NCI-H510A (cell line): ENCODE results near the gene GDPD1.
"Not testable (repeated sequence)": the region's sequence is repeated elsewhere in the genome, so short reads cannot be mapped to it uniquely, and the experiment has no call there.

Experiments
- DNase-seq: peaks from one replicate; lab custom pipeline; 2025; lab: John Stamatoyannopoulos, UW

Gene GDPD1

GRCh38 chr17:59220328-59221158, at the start of gene GDPD1:
Gene GDPD1 (plus strand): TSS chr17:59220511. CDS start chr17:59220610, 99 bp downstream.
- peak; percentile 97 for DNase-seq

DNA sequence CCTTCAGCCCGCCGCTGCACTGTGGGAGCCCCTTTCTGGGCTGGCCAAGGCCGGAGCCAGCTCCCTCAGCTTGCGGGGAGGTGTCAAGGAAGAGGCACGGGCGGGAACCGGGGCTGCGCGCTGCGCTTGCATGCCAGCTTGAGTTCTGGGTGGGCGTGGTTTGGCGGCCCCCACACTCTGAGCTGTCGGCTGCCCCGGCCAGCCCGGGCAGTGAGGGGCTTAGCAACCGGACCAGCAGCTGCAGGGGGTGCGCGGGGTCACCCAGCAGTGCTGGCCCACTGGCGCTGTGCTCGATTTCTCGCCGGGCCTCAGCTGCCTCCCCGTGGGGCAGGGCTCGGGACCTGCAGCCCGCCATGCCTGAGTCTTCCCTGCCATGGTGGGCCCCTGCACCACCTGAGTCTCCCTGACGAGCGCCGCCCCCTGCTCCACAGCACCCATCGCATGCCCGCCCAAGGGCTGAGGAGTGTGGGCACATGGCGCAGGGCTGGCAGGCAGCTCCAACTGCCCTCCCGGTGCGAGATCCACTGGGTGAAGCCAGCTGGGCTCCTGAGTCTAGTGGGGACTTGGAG, 47.8 kb upstream of the GDPD1 start:
- no peak for DNase-seq

GRCh38 chr17:59174671-59175070, 45.6 kb upstream of the GDPD1 start:
- no peak for DNase-seq

GRCh38 chr17:59175076-59175475, 45.2 kb upstream of the GDPD1 start:
- DNase-seq = no peak

GRCh38 chr17:59178266-59178985, 41.9 kb upstream of the GDPD1 start:
- no peak for DNase-seq

DNA sequence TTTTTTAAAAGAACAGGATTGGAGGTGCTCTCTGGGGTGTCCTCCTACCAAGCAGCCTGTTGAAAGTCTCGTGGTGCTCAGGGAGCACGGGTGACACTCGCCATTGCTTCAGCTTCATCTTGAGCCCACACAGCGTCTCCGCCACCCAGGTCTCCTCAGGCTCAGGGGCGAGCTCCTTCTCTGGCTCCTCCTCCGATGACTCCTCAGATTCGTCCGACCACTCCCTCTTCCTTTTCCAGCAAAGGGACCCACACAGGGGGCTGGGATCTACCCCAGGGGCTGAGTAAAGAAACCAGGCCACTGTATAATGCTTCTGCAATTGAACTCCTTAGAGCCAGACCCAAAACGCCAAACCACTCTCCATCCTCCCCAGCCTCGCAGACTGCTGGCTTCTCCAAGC, 40.7 kb upstream of the GDPD1 start:
- not testable (repeated sequence) for DNase-seq

DNA sequence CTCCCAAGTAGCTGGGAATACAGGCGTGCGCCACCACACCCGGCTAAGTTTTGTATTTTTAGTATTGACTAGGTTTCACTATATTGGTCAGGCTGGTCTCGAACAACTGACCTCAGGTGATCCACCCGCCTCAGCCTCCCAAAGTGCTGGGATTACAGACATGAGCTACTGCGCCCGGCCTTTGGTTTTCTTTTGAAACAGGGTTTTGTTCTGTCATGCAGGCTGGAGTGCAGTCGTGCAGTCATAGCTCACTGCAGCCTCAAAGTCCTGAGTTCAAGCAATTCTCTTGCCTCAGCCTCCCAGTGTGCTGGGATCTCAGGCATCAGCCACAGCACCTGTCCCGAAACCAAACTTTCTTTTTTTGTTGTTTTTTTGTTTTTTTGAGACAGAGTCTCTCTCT, 39.7 kb upstream of the GDPD1 start:
- no peak for DNase-seq

DNA sequence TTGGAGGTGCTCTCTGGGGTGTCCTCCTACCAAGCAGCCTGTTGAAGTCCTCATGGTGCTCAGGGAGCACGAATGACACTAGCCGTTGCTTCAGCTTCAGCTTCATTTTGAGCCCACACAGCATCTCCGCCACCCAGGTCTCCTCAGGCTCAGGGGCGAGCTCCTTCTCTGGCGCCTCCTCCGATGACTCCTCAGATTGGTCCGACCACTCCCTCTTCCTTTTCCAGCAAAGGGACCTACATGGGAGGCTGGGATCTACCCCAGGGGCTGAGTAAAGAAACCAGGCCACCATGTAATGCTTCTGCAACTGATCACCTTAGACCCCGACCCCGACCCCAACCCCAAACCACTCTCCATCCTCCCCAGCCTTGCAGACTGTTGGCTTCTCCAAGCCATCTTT, 38.8 kb upstream of the GDPD1 start:
- no peak for DNase-seq

DNA sequence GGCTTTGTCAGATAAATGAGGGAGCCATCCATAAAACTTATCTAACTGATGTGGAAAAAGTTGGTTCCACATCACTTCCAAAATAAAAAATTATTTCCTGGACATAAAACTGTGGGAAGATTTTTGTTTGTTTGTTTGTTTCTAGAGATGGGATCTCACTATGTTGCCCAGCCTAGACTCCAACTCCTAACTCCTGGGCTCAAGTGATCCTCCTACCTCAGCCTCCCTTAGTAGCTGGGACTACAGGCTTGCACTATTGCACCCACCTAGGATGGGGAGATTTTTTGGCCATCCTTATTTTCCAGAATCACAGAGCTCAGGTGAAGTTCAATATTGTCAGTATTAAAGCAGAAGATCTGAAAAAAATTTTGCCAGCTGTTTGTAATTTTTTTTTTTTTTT, 34.3 kb upstream of the GDPD1 start:
- no peak for DNase-seq

DNA sequence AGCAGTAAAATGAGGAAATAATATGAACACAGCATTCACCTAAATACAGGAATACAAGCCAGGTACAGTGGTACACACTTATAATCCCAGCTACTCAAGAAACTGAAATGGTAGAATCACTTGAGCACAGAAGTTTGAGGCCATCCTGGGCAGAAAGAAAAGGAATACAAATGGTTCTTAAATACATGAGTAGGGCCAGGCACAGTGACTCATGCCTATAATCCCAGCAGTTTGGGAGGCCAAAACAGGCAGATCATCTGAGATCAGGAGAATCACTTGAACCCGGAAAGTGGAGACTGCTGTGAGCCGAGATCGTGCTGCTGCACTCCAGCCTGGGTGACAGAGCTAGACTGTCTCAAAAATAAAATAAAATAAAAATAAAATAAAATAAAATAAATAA, 33.5 kb upstream of the GDPD1 start:
- DNase-seq = no peak

- no peak for DNase-seq
Observed at GRCh38 chr17:59190806-59191205, 29.5 kb upstream of the GDPD1 start.

DNA sequence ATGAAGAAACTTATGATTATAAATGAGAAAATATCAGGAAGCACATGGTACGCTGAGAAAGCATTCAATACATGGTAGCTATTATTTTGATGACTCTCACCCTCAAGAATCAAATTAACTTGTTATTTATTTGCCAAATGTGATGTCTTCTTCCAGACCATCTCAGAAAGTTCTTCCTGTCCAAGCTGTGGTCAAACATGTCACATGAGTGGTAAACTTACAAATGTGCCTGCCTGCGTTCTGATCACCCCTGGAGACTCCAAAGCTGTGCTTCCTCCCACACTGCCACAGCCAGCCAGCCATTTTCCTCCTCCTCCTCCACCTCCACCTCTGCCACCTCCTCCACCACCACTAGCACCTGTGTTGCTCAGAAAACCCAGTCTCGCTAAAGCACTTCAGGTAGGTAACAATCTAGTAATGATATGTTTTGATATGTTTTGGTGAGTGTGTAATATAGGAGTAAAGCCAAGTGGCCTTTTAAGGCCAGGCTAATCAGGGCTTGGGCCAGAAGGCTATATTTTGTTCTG, 26.9 kb upstream of the GDPD1 start:
- DNase-seq = no peak

DNA sequence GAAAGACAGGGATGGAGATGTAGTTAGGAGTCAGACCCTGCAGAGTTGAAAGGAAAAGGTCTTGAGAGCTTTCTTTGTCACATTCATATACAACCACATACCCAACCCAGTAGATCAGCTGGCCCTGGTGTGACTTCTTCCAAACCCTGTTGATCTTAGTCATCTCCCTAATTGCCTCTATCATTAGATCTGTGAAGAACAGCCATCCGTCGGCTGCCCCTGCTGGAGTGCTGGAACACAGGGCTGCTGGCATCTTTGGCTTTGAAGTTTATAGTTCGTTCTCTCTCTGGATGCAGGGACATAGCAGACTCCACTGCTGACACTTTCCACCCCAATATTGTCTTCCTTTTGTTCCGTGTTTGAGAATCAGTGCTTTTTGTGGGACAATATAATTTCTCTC, 20.9 kb upstream of the GDPD1 start:
- DNase-seq = no peak

DNA sequence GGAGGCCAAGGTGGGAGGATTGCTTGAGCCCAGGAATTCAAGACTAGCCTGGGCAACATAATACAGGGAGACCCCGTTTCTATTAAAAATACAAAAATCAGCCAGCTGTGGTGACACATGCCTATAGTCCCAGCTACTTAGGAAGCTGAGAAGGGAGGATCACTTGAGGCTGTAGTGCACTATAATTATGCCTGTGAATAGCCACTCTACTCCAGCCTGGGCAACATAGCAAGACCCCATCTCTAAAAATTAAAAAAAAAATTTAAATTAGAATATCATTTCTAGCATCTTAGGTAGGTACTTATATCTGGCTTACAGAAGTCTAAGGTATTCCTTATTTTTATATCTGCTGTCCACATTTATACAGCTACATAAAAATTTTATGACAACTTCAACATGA, 18.0 kb upstream of the GDPD1 start:
- no peak for DNase-seq

DNA sequence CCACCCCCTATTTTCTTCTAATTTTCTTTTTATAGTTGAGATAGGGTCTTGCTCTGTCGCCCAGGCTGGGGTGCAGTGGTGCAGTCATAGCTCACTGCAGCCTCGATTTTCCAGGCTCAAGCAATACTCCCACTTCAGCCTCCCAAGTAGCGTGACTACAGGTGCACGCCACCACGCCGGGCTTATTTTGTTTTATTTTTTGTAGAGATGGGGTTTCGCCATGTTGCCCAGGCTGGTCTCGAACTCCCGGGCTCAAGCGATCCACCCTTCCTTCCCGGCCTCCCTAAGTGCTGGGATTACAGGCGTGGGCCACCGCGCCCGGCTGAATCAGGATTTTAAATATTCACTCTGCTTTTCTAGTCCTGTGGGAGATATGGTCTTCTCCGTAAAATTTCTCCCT, 941 bp upstream of the GDPD1 start:
- no peak for DNase-seq

- DNase-seq = no peak
Observed at GRCh38 chr17:59219992-59220327, 351 bp upstream of the GDPD1 start.

GRCh38 chr17:59221159-59221847, 992 bp downstream of the GDPD1 start:
- peak; percentile 41 for DNase-seq

GRCh38 chr17:59223813-59224212, 3.5 kb downstream of the GDPD1 start:
- DNase-seq = no peak

GRCh38 chr17:59228588-59228987, 8.3 kb downstream of the GDPD1 start:
- DNase-seq = not testable (repeated sequence)

GRCh38 chr17:59230764-59231163, 10.5 kb downstream of the GDPD1 start:
- DNase-seq = no peak

DNA sequence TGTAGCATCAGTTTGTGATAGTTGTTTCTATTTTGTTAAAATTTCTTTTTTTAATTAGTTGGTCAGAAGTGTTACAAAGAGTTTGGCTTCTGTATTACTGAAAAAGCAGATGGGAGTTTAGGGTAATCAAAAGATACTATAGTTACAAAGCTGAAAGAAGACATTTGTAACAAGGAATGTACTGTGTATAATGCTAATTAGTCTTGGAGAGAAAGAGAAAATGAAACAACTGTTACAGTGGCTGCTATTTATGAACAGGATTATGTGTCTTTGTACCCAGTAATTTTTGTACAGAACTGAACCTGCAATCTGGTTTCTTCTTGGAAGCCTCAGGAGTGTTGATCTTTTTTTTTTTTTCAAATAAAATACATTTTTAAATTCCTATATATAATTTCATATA, 14.3 kb downstream of the GDPD1 start:
- no peak for DNase-seq

- no peak for DNase-seq
Observed at GRCh38 chr17:59238906-59239305, 18.6 kb downstream of the GDPD1 start.
